ENCODE results near the gene CFAP57. TPM values are rescaled to one million over a fixed set of nuclear protein-coding genes. Genes with fewer than 3 reads are reported as not detected.

The CFAP57 gene
- total and polyA plus RNA-seq, 2 of the 8 experiments (the other 6 are each of a cell fraction or from before 2014, with no cell fraction given), result 0.20 to 0.80 TPM

- no peak overlapping the region for H3K9ac ChIP-seq (replicated peaks in 1 of 4; ENCODE audit: extremely low read depth in 1 of 4, low read depth in 3 of 4, low read length in 3 of 4)
- no peaks in the 10 kb centered on the region for H3K79me2 ChIP-seq (ENCODE audit: control insufficient read depth in 1 of 2, insufficient read depth in 2 of 2, low read length in 2 of 2)
- H4K91ac ChIP-seq (replicated peaks; ENCODE audit: insufficient read length, low read length), result no peak overlapping the region
- H3K4me3 ChIP-seq (ENCODE audit: extremely low read depth in 1 of 4, insufficient read depth in 2 of 4, low read depth in 3 of 4, low read length in 4 of 4), result no peak overlapping the region
- no peaks in the 10 kb centered on the region for H4K20me1 ChIP-seq (replicated peaks in 1 of 2; ENCODE audit: control insufficient read depth in 1 of 2, insufficient read depth in 2 of 2, low read length in 2 of 2)
- no peaks in the 10 kb centered on the region for H3K79me1 ChIP-seq (ENCODE audit: low read depth, low read length)
- H3K56ac ChIP-seq (replicated peaks; ENCODE audit: insufficient read length, low read depth, low read length), result no peak overlapping the region
- no peak overlapping the region for H3K23ac ChIP-seq (ENCODE audit: insufficient read length)
- ChIA-PET CTCF (ENCODE audit: partially characterized antibody) (interaction anchor here (0.9 kb wide), 1 partner anchor 22 kb away, joined by 3 read pairs; no protein-coding TSS in a partner anchor), POLR2A (ENCODE audit: partially characterized antibody) (interaction anchor here (1.9 kb wide), 1 partner anchor 15 kb away, joined by 5 read pairs; no protein-coding TSS in a partner anchor)
- H3K27ac ChIP-seq (ENCODE audit: low read depth, low read length), result no peak overlapping the region
- H2BK20ac ChIP-seq (ENCODE audit: low read length), result no peak overlapping the region
- DNase-seq (ENCODE audit: low read depth in 1 of 2, low spot score in 2 of 2), result no peak
- no peak overlapping the region for H3K18ac ChIP-seq (ENCODE audit: extremely low read depth, low read length)
- no peak overlapping the region for H2AFZ ChIP-seq (ENCODE audit: low read length)
- no peak overlapping the region for H3K4ac ChIP-seq (replicated peaks; ENCODE audit: insufficient read length, low read depth, low read length)
- H2BK5ac ChIP-seq (ENCODE audit: low read depth, low read length), result no peak overlapping the region
- H3K9me3 ChIP-seq (ENCODE audit: insufficient read depth in 2 of 2, low read depth in 1 of 2, low read length in 1 of 2), result peaks cover 21 to 48% of the 10 kb centered on the region in 2 experiments
- H2BK120ac ChIP-seq (replicated peaks; ENCODE audit: low read depth, low read length), result no peak overlapping the region
- no peak overlapping the region for H4K5ac ChIP-seq (ENCODE audit: insufficient read length, low read depth, low read length)
- H3K14ac ChIP-seq (ENCODE audit: insufficient read length), result no peak overlapping the region
- no peak overlapping the region for H2BK15ac ChIP-seq (ENCODE audit: low read length)
- no peaks in the 10 kb centered on the region for H3K23me2 ChIP-seq (ENCODE audit: low read depth, low read length)
- no peaks in the 10 kb centered on the region for H3K4me1 ChIP-seq (replicated peaks in 1 of 4; ENCODE audit: control insufficient read depth in 3 of 4, insufficient read depth in 4 of 4, low read length in 3 of 4)
- WGBS, 2 experiments (ENCODE audit: extremely low coverage in 1 of 2, insufficient coverage in 1 of 2, insufficient read length in 1 of 2, insufficient replicate concordance in 2 of 2, low coverage in 1 of 2, low lambda C conversion rate in 2 of 2, missing lambda C conversion rate in 1 of 2), result 92% methylated on average over 8 of the region's 8 CpGs; no CpG with 5 or more reads in 1 of the 2 experiments
- no peak overlapping the region for H2AK5ac ChIP-seq (ENCODE audit: low read depth, low read length)
- H3K4me2 ChIP-seq (ENCODE audit: insufficient read depth in 1 of 2, low read depth in 2 of 2, low read length in 2 of 2), result no peak overlapping the region
- H4K8ac ChIP-seq (ENCODE audit: extremely low read depth, insufficient read depth, low read length), result no peak overlapping the region
- no peaks in the 10 kb centered on the region for H3K27me3 ChIP-seq (replicated peaks in 1 of 4; ENCODE audit: control insufficient read depth in 3 of 4, extremely low read depth in 1 of 4, insufficient read depth in 3 of 4, low read length in 3 of 4)
- H2BK12ac ChIP-seq (ENCODE audit: low read depth, low read length), result no peak overlapping the region
- H3K36me3 ChIP-seq (ENCODE audit: control insufficient read depth in 2 of 4, insufficient read depth in 4 of 4, low read length in 3 of 4), result no peaks in the 10 kb centered on the region
- FAIRE-seq, result no peak
- TF ChIP-seq CHD1 (IDR thresholded peaks at IDR 0.05; ENCODE audit: low read depth, low read length) (no peak), KDM4A (IDR thresholded peaks at IDR 0.05; ENCODE audit: low read depth, low read length, severe bottlenecking) (no peak), RXRA (IDR thresholded peaks at IDR 0.05; ENCODE audit: insufficient read depth, low read depth, low read length) (no peak), CTBP2 (IDR thresholded peaks at IDR 0.05; ENCODE audit: borderline replicate concordance, insufficient read depth, insufficient read length, low read length) (no peak), SP2 (IDR thresholded peaks at IDR 0.05; ENCODE audit: low read length) (no peak), NRF1 (IDR thresholded peaks at IDR 0.05; ENCODE audit: low read depth, low read length) (no peak), HDAC6 (IDR thresholded peaks at IDR 0.05; ENCODE audit: low read depth, low read length) (no peak), CHD2 (IDR thresholded peaks at IDR 0.05; ENCODE audit: low read length) (no peak), POLR2A (IDR thresholded peaks at IDR 0.05; ENCODE audit: control extremely low read depth in 1 of 2, low read depth in 2 of 2, low read length in 2 of 2) (no peak)
- TF ChIP-seq, protein P1, sequence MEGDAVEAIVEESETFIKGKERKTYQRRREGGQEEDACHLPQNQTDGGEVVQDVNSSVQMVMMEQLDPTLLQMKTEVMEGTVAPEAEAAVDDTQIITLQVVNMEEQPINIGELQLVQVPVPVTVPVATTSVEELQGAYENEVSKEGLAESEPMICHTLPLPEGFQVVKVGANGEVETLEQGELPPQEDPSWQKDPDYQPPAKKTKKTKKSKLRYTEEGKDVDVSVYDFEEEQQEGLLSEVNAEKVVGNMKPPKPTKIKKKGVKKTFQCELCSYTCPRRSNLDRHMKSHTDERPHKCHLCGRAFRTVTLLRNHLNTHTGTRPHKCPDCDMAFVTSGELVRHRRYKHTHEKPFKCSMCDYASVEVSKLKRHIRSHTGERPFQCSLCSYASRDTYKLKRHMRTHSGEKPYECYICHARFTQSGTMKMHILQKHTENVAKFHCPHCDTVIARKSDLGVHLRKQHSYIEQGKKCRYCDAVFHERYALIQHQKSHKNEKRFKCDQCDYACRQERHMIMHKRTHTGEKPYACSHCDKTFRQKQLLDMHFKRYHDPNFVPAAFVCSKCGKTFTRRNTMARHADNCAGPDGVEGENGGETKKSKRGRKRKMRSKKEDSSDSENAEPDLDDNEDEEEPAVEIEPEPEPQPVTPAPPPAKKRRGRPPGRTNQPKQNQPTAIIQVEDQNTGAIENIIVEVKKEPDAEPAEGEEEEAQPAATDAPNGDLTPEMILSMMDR (IDR thresholded peaks at IDR 0.05; ENCODE audit: control extremely low read depth in 1 of 3, insufficient read depth in 1 of 3, low read depth in 1 of 3, low read length in 3 of 3), result no peak
Measured at GRCh38 chr1:43256675-43257570, 84.8 kb downstream of the CFAP57 start.

Data from H1 (cell line).